HEK293 (cell line): ENCODE measurements around the gene NPTX1.

ENCODE experiments used
- CTCF ChIA-PET: fragments of 350-600 bp; formaldehyde crosslinking; extraction: SDS; loops from one replicate; lab custom pipeline; 2021; ENCODE audit warnings: antibody characterized with exemption; lab: Yijun Ruan, JAX
- POLR2A ChIA-PET: fragments of 300-600 bp; formaldehyde crosslinking; extraction: SDS; loops from one replicate; lab custom pipeline; 2020; ENCODE audit warnings: antibody characterized with exemption, inconsistent platforms; lab: Yijun Ruan, JAX
- H3K27ac ChIP-seq: fragments of 200-500 bp; sonication (Bioruptor generic); 2 replicates; pipeline ENCODE4 v1.5.1; 2014; ENCODE audit warnings: low read depth, low read length, control low read depth, inconsistent platforms; ENCODE audit errors: extremely low read depth
- H3K36me3 ChIP-seq, 2 experiments: fragments of 200-500 bp in 1 of 2; sonication (Bioruptor generic) in 1 of 2; 1 replicate in 1 of 2; 2 replicates in 1 of 2; pipeline ENCODE4 v1.5.1; 2014 to 2017; ENCODE audit warnings: inconsistent platforms in 2 of 2, low read length in 2 of 2; ENCODE audit not compliant: control insufficient read depth in 2 of 2, insufficient read depth in 1 of 2
- H3K4me1 ChIP-seq: fragments of 200-500 bp; sonication (Bioruptor generic); 2 replicates; pipeline ENCODE4 v1.5.1; 2014; ENCODE audit warnings: mild to moderate bottlenecking, low read length, inconsistent platforms; ENCODE audit not compliant: control insufficient read depth, insufficient read depth
- H3K4me3 ChIP-seq: 2 replicates; pipeline ENCODE4 v1.5.1; 2011; ENCODE audit warnings: low read depth, mild to moderate bottlenecking, control low read depth, low read length, moderate library complexity
- H3K9me3 ChIP-seq: fragments of 200-500 bp; sonication (Bioruptor generic); 2 replicates; pipeline ENCODE4 v1.5.1; 2014; ENCODE audit warnings: low read depth, low read length, inconsistent platforms; ENCODE audit not compliant: control insufficient read depth, insufficient read depth
- HOXA7 ChIP-seq: sonication (generic); formaldehyde crosslinking; IDR thresholded peaks from 2 replicates; pipeline ENCODE4 v1.8.1; 2022; ENCODE audit warnings: missing genetic modification reagents, borderline replicate concordance
- KLF10 ChIP-seq: fragments of 450-650 bp; IDR thresholded peaks from 2 replicates; pipeline ENCODE4 v1.5.1; 2018; ENCODE audit warnings: missing biosample characterization, mild to moderate bottlenecking, missing genetic modification characterization
- KLF16 ChIP-seq: fragments of 450-650 bp; formaldehyde crosslinking; IDR thresholded peaks from 2 replicates; pipeline ENCODE4 v1.5.1; 2017; ENCODE audit warnings: missing biosample characterization, missing genetic modification characterization
- KLF8 ChIP-seq: fragments of 450-650 bp; formaldehyde crosslinking; IDR thresholded peaks from 2 replicates; pipeline ENCODE4 v1.5.1; 2016; ENCODE audit warnings: missing biosample characterization, missing genetic modification characterization
- SCRT1 ChIP-seq: fragments of 450-650 bp; formaldehyde crosslinking; IDR thresholded peaks from 2 replicates; pipeline ENCODE4 v1.5.1; 2016; ENCODE audit warnings: missing biosample characterization, missing genetic modification characterization, borderline replicate concordance
- SP2 ChIP-seq: fragments of 450-650 bp; formaldehyde crosslinking; IDR thresholded peaks from 2 replicates; pipeline ENCODE4 v1.5.1; 2016; ENCODE audit warnings: missing biosample characterization, missing genetic modification characterization
- ZBTB8A ChIP-seq: fragments of 450-650 bp; formaldehyde crosslinking; IDR thresholded peaks from 2 replicates; pipeline ENCODE4 v1.5.1; 2016; ENCODE audit warnings: missing biosample characterization, missing genetic modification characterization
- ZFHX2 ChIP-seq: fragments of 450-650 bp; formaldehyde crosslinking; conservative IDR thresholded peaks from 2 replicates; pipeline ENCODE4 v1.5.1; 2016; ENCODE audit warnings: missing biosample characterization, missing genetic modification characterization
- ZFP37 ChIP-seq: fragments of 450-650 bp; formaldehyde crosslinking; IDR thresholded peaks from 2 replicates; pipeline ENCODE4 v1.5.1; 2016; ENCODE audit warnings: missing biosample characterization, missing genetic modification characterization
- ZIC2 ChIP-seq: fragments of 450-650 bp; formaldehyde crosslinking; IDR thresholded peaks from 2 replicates; pipeline ENCODE4 v1.5.1; 2016; ENCODE audit warnings: missing biosample characterization, missing genetic modification characterization
- ZNF19 ChIP-seq: fragments of 450-650 bp; formaldehyde crosslinking; IDR thresholded peaks from 2 replicates; pipeline ENCODE4; 2016; ENCODE audit warnings: missing biosample characterization, missing genetic modification characterization, low read depth
- ZNF214 ChIP-seq: fragments of 450-650 bp; formaldehyde crosslinking; IDR thresholded peaks from 2 replicates; pipeline ENCODE4 v1.5.1; 2017; ENCODE audit warnings: missing biosample characterization, mild to moderate bottlenecking, missing genetic modification characterization, borderline replicate concordance
- ZNF24 ChIP-seq: fragments of 450-650 bp; formaldehyde crosslinking; IDR thresholded peaks from 2 replicates; pipeline ENCODE4 v1.5.1; 2016; ENCODE audit warnings: missing biosample characterization, missing genetic modification characterization
- ZNF266 ChIP-seq: fragments of 450-650 bp; formaldehyde crosslinking; IDR thresholded peaks from 2 replicates; pipeline ENCODE4 v1.5.1; 2016; ENCODE audit warnings: missing biosample characterization, missing genetic modification characterization, low read depth
- ZNF350 ChIP-seq: fragments of 450-650 bp; formaldehyde crosslinking; IDR thresholded peaks from 2 replicates; pipeline ENCODE4 v1.5.0; 2017; ENCODE audit warnings: missing biosample characterization, mild to moderate bottlenecking, missing genetic modification characterization
- ZNF600 ChIP-seq: fragments of 450-650 bp; formaldehyde crosslinking; IDR thresholded peaks from 2 replicates; pipeline ENCODE4 v1.5.1; 2016; ENCODE audit warnings: missing biosample characterization, missing genetic modification characterization
- ZNF777 ChIP-seq: fragments of 450-650 bp; formaldehyde crosslinking; IDR thresholded peaks from 2 replicates; pipeline ENCODE4 v1.5.1; 2017; ENCODE audit warnings: missing biosample characterization, missing genetic modification characterization, borderline replicate concordance
- ZNF785 ChIP-seq: fragments of 450-650 bp; formaldehyde crosslinking; IDR thresholded peaks from 2 replicates; pipeline ENCODE4 v1.5.1; 2016; ENCODE audit warnings: missing biosample characterization, missing genetic modification characterization
- ZSCAN16 ChIP-seq: fragments of 450-650 bp; formaldehyde crosslinking; IDR thresholded peaks from 2 replicates; pipeline ENCODE4 v1.5.1; 2016; ENCODE audit warnings: missing biosample characterization, missing genetic modification characterization
- TF ChIP-seq, protein P1 (sequence below): fragments of 450-650 bp; formaldehyde crosslinking; IDR thresholded peaks from 2 replicates; pipeline ENCODE4 v1.5.1; 2016; ENCODE audit warnings: missing biosample characterization, missing genetic modification characterization
- TF ChIP-seq, protein P2 (sequence below): fragments of 450-650 bp; formaldehyde crosslinking; IDR thresholded peaks from 2 replicates; pipeline ENCODE4 v1.5.1; 2016; ENCODE audit warnings: missing biosample characterization, missing genetic modification characterization
- TF ChIP-seq, protein P3 (sequence below): fragments of 450-650 bp; formaldehyde crosslinking; IDR thresholded peaks from 2 replicates; pipeline ENCODE4 v1.5.1; 2016; ENCODE audit warnings: missing biosample characterization, missing genetic modification characterization
- TF ChIP-seq, protein P4 (sequence below): fragments of 450-650 bp; formaldehyde crosslinking; IDR thresholded peaks from 2 replicates; pipeline ENCODE4 v1.5.1; 2016; ENCODE audit warnings: missing biosample characterization, missing genetic modification characterization
- TF ChIP-seq, protein P5 (sequence below): fragments of 450-650 bp; formaldehyde crosslinking; IDR thresholded peaks from 2 replicates; pipeline ENCODE4 v1.5.1; 2016; ENCODE audit warnings: missing biosample characterization, missing genetic modification characterization

The NPTX1 gene

DNA sequence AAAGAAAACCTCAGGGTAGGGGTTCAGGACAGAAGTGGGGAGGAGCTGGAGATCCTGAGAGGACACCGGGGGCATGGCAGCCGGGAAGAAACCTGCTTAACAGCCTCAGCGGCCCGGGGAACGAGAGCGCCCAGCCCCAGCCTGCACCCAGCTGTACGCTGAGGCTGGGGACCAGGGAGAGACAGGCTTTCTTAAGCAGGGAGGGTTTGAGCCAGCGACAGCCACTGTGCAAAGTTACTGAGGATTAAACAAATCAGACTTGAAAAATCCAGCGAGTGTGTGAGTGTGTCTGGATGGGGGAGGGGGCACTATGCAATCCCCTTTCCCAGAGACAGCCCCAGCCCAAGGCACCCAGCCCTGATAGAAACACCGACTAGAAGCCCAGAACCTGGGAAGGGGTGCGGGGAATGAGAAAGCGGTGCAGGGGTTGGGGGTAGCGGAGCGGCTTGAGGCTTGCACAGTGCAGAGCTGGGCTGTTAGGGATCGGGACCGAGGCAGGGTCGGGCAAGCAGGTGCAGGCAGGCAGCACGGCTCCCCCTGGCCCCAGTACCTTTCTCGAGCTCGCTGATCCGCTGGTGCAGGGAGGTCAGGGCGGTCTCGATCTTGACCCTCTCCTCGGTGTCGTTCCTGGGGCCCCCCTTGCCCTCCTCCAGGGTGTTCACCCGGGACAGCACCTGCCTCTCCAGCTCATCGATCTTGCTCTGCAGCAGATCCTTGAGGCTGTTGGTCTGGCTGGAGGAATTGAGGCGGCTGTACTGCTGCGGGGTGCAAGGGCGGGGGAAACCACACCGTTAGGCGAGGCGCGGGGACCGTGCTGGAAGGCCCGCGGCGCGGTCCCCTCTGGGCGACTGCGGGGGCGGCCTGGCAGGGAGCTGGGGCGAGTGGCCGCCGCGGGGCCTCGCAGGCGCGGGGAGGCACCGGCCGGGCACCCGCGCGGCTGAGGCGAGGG lies 1.2 kb downstream of the NPTX1 start (continued):
- TF ChIP-seq HOXA7 (CRISPR knock-in tag) (no peak), ZIC2 (tag by site-specific recombination) (peak; percentile 66), ZFP37 (tag by site-specific recombination) (0 out of 2 replicates have a peak, but pooled peaks have one; percentile 55), ZFHX2 (tag by site-specific recombination) (peak; percentile 51; the same call in 1 of the 2 replicates), SCRT1 (tag by site-specific recombination) (no peak), ZBTB8A (tag by site-specific recombination) (0 out of 2 replicates have a peak, but pooled peaks have one; percentile 1), KLF10 (tag by site-specific recombination) (no peak)
- TF ChIP-seq, protein P1, sequence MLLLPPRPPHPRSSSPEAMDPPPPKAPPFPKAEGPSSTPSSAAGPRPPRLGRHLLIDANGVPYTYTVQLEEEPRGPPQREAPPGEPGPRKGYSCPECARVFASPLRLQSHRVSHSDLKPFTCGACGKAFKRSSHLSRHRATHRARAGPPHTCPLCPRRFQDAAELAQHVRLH (tag by site-specific recombination) = no peak
- TF ChIP-seq, protein P2, sequence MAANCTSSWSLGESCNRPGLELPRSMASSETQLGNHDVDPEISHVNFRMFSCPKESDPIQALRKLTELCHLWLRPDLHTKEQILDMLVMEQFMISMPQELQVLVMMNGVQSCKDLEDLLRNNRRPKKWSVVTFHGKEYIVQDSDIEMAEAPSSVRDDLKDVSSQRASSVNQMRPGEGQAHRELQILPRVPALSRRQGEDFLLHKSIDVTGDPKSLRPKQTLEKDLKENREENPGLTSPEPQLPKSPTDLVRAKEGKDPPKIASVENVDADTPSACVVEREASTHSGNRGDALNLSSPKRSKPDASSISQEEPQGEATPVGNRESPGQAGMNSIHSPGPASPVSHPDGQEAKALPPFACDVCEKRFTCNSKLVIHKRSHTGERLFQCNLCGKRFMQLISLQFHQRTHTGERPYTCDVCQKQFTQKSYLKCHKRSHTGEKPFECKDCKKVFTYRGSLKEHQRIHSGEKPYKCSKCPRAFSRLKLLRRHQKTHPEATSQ (tag by site-specific recombination) = no peak
- TF ChIP-seq, protein P3, sequence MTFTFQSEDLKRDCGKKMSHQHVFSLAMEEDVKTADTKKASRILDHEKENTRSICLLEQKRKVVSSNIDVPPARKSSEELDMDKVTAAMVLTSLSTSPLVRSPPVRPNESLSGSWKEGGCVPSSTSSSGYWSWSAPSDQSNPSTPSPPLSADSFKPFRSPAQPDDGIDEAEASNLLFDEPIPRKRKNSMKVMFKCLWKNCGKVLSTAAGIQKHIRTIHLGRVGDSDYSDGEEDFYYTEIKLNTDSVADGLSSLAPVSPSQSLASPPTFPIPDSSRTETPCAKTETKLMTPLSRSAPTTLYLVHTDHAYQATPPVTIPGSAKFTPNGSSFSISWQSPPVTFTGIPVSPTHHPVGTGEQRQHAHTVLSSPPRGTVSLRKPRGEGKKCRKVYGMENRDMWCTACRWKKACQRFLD (tag by site-specific recombination) = no peak

DNA sequence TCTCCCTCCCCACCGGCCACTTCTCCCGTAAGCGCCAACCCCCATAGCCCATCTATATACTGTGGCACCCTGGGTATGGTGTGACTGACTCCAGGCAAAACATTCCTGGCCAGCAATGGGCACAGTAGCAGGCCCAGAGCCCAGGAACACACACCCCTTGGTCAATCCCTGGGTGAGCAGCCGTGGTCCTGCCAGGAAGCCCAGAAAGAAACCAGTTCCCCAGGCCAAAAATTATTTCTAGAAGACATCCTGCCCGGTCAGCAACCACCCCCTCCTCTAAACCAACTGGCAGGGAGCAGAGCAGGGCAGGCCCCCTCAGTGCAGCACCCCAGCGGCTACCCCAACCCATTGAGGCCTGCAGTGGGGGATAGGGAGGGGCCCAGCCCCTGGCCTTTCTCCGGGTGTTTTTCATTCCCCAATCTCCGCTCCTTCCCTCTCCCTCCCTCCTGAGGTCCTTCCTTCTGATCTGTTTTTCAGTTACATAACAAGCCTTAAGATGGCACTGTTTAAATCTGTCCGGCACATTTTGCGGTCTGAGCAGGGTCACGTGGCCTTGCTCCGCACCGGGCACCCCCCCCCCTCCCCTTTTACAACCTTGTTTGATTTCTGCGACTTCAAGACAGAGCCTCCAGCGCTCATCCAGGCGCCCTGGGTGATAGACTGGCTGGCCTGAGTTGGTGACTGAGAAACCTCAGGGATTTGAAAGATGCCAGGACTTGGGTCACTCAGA lies 2.0 kb downstream of the NPTX1 start:
- POLR2A ChIA-PET = interaction anchor here (0.7 to 10.4 kb wide), 3 partner anchors 10 to 71 kb away, joined by 4 to 110 read pairs (median 22); partner anchors contain the start of gene RPTOR
- Histone ChIP-seq H3K27ac (peak overlapping the region; percentile 86; the same call in 1 of the 2 replicates), H3K4me1 (peaks cover 7% of the 10 kb centered on the region), H3K4me3 (peak overlapping the region; percentile 49), H3K36me3 (peaks cover 0 to 47% of the 10 kb centered on the region in 2 experiments; a peak in 2 of 3 replicates), H3K9me3 (no peaks in the 10 kb centered on the region)
- CTCF ChIA-PET = interaction anchor here (0.6 to 4.6 kb wide), 9 partner anchors 22 to 628 kb away, joined by 3 to 28 read pairs (median 3); partner anchors contain the start of gene RPTOR
- TF ChIP-seq ZNF785 = no peak
- TF ChIP-seq ZNF600 (tag by site-specific recombination) = peak; percentile 47; the same call in 1 of the 2 replicates
- TF ChIP-seq, protein P4, sequence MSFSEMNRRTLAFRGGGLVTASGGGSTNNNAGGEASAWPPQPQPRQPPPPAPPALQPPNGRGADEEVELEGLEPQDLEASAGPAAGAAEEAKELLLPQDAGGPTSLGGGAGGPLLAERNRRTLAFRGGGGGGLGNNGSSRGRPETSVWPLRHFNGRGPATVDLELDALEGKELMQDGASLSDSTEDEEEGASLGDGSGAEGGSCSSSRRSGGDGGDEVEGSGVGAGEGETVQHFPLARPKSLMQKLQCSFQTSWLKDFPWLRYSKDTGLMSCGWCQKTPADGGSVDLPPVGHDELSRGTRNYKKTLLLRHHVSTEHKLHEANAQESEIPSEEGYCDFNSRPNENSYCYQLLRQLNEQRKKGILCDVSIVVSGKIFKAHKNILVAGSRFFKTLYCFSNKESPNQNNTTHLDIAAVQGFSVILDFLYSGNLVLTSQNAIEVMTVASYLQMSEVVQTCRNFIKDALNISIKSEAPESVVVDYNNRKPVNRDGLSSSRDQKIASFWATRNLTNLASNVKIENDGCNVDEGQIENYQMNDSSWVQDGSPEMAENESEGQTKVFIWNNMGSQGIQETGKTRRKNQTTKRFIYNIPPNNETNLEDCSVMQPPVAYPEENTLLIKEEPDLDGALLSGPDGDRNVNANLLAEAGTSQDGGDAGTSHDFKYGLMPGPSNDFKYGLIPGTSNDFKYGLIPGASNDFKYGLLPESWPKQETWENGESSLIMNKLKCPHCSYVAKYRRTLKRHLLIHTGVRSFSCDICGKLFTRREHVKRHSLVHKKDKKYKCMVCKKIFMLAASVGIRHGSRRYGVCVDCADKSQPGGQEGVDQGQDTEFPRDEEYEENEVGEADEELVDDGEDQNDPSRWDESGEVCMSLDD = no peak
- TF ChIP-seq, protein P5, sequence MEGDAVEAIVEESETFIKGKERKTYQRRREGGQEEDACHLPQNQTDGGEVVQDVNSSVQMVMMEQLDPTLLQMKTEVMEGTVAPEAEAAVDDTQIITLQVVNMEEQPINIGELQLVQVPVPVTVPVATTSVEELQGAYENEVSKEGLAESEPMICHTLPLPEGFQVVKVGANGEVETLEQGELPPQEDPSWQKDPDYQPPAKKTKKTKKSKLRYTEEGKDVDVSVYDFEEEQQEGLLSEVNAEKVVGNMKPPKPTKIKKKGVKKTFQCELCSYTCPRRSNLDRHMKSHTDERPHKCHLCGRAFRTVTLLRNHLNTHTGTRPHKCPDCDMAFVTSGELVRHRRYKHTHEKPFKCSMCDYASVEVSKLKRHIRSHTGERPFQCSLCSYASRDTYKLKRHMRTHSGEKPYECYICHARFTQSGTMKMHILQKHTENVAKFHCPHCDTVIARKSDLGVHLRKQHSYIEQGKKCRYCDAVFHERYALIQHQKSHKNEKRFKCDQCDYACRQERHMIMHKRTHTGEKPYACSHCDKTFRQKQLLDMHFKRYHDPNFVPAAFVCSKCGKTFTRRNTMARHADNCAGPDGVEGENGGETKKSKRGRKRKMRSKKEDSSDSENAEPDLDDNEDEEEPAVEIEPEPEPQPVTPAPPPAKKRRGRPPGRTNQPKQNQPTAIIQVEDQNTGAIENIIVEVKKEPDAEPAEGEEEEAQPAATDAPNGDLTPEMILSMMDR (tag by site-specific recombination) = peak; percentile 73; the same call in 1 of the 2 replicates
- TF ChIP-seq ZNF777 = no peak
- no peak for TF ChIP-seq KLF16 (tag by site-specific recombination)
- TF ChIP-seq ZNF214 = no peak
- no peak for TF ChIP-seq ZNF266
- no peak for TF ChIP-seq SP2 (tag by site-specific recombination)
- TF ChIP-seq ZNF19 (tag by site-specific recombination) = no peak
- 0 out of 2 replicates have a peak, but pooled peaks have one; percentile 38 for TF ChIP-seq ZNF24
- 0 out of 2 replicates have a peak, but pooled peaks have one; percentile 16 for TF ChIP-seq KLF8 (tag by site-specific recombination)
- no peak for TF ChIP-seq ZSCAN16 (tag by site-specific recombination)
- TF ChIP-seq ZNF350 = no peak
